H1 (cell line): Measurements from ENCODE around the gene TRAPPC12. TPM values are rescaled to one million over a fixed set of nuclear protein-coding genes. Genes with fewer than 3 reads are reported as not detected.

Experiments used
- CTCF ChIA-PET: fragments of 300-600 bp; sonication (Branson Sonifier 250); formaldehyde crosslinking; loops from one replicate; lab custom pipeline; 2021; ENCODE audit not compliant: partially characterized antibody; lab: Charles Lee
- POLR2A ChIA-PET: fragments of 300-600 bp; sonication (Branson Sonifier 250); formaldehyde crosslinking; loops from one replicate; lab custom pipeline; 2021; ENCODE audit warnings: inconsistent platforms; ENCODE audit not compliant: partially characterized antibody; lab: Charles Lee
- DNase-seq, 2 experiments: peaks; one replicate each; pipeline versions ENCODE4 v3.0.0 to v3.0.0-alpha.2; 2010 to 2022; ENCODE audit warnings: low spot score in 2 of 2, low read depth in 1 of 2, mixed read lengths in 1 of 2
- FAIRE-seq: peaks from 2 replicates; lab custom pipeline; 2011; peaks lifted over from hg19 to GRCh38; lab: Jason Lieb, UNC
- H2AFZ ChIP-seq: 2 replicates; pipeline ENCODE4 v1.8.1; 2012; ENCODE audit warnings: low read length, inconsistent platforms
- H2AK5ac ChIP-seq: 2 replicates; pipeline ENCODE4 v1.6.1; 2013; ENCODE audit warnings: low read depth, low read length
- H2BK120ac ChIP-seq: replicated peaks from 2 replicates; pipeline ENCODE3; 2013; ENCODE audit warnings: low read depth, low read length, inconsistent platforms
- H2BK12ac ChIP-seq: 2 replicates; pipeline ENCODE4 v1.6.1; 2013; ENCODE audit warnings: low read depth, low read length
- H2BK15ac ChIP-seq: 2 replicates; pipeline ENCODE4 v1.6.1; 2013; ENCODE audit warnings: low read length
- H2BK20ac ChIP-seq: 2 replicates; pipeline ENCODE4 v1.6.1; 2013; ENCODE audit warnings: low read length
- H2BK5ac ChIP-seq: 2 replicates; pipeline ENCODE4 v1.6.1; 2013; ENCODE audit warnings: low read depth, low read length
- H3K14ac ChIP-seq: 2 replicates; pipeline ENCODE4 v1.6.1; 2013; ENCODE audit warnings: inconsistent platforms; ENCODE audit not compliant: insufficient read length
- H3K18ac ChIP-seq: 2 replicates; pipeline ENCODE4 v1.6.1; 2013; ENCODE audit warnings: low read length; ENCODE audit errors: extremely low read depth
- H3K23ac ChIP-seq: 2 replicates; pipeline ENCODE4 v1.6.1; 2013; ENCODE audit warnings: inconsistent platforms; ENCODE audit not compliant: insufficient read length
- H3K23me2 ChIP-seq: 2 replicates; pipeline ENCODE4 v1.6.1; 2013; ENCODE audit warnings: low read depth, low read length
- H3K27ac ChIP-seq: 2 replicates; pipeline ENCODE4 v1.6.1; 2011; ENCODE audit warnings: low read depth, low read length, inconsistent platforms
- H3K27me3 ChIP-seq, 4 experiments: replicated peaks in 1 of 4; 1 replicate in 1 of 4; 2 replicates in 3 of 4; pipeline versions ENCODE4 v1.6.1 to v1.8.1; 2011 to 2013; ENCODE audit warnings: low read length in 3 of 4, mild to moderate bottlenecking in 3 of 4, inconsistent platforms in 2 of 4, mixed read lengths in 2 of 4, moderate library complexity in 1 of 4; ENCODE audit not compliant: control insufficient read depth in 3 of 4, insufficient read depth in 3 of 4; ENCODE audit errors: extremely low read depth in 1 of 4
- H3K36me3 ChIP-seq, 4 experiments: 2 replicates each; pipeline versions ENCODE4 v1.6.1 to v1.8.1; 2011 to 2013; ENCODE audit warnings: mild to moderate bottlenecking in 4 of 4, low read length in 3 of 4, moderate library complexity in 2 of 4, control low read depth in 1 of 4, inconsistent platforms in 1 of 4; ENCODE audit not compliant: insufficient read depth in 4 of 4, control insufficient read depth in 2 of 4
- H3K4ac ChIP-seq: replicated peaks from 2 replicates; pipeline ENCODE3; 2013; ENCODE audit warnings: low read length, low read depth, mixed read lengths, inconsistent platforms; ENCODE audit not compliant: insufficient read length
- H3K4me1 ChIP-seq, 4 experiments: replicated peaks in 1 of 4; 1 replicate in 1 of 4; 2 replicates in 3 of 4; pipeline versions ENCODE4 v1.6.1 to v1.8.1; 2011 to 2013; ENCODE audit warnings: low read length in 3 of 4, inconsistent platforms in 2 of 4, mixed read lengths in 1 of 4; ENCODE audit not compliant: insufficient read depth in 4 of 4, control insufficient read depth in 3 of 4
- H3K4me2 ChIP-seq, 2 experiments: 2 replicates each; pipeline versions ENCODE4 v1.6.1 to v1.8.1; 2011 to 2013; ENCODE audit warnings: low read depth in 2 of 2, low read length in 2 of 2, control low read depth in 1 of 2, inconsistent platforms in 1 of 2, mild to moderate bottlenecking in 1 of 2; ENCODE audit not compliant: insufficient read depth in 1 of 2
- H3K4me3 ChIP-seq, 4 experiments: fragments of 200-600, 300-600 bp in 1 of 4; sonication (generic), shearing (Covaris generic), sonication (Bioruptor Twin) in 1 of 4; 2 replicates each; pipeline versions ENCODE4 v1.5.1 to v1.8.1; 2011 to 2016; ENCODE audit warnings: low read length in 4 of 4, low read depth in 3 of 4, control low read depth in 2 of 4, inconsistent platforms in 2 of 4, mild to moderate bottlenecking in 2 of 4, mixed read lengths in 1 of 4, moderate library complexity in 1 of 4; ENCODE audit not compliant: insufficient read depth in 2 of 4; ENCODE audit errors: extremely low read depth in 1 of 4
- H3K56ac ChIP-seq: replicated peaks from 2 replicates; pipeline ENCODE3; 2013; ENCODE audit warnings: low read depth, mild to moderate bottlenecking, mixed read lengths, low read length, inconsistent platforms; ENCODE audit not compliant: insufficient read length
- H3K79me1 ChIP-seq: 2 replicates; pipeline ENCODE4 v1.6.1; 2013; ENCODE audit warnings: low read depth, low read length, control low read depth
- H3K79me2 ChIP-seq, 2 experiments: 2 replicates each; pipeline versions ENCODE4 v1.6.1 to v1.8.1; 2012 to 2013; ENCODE audit warnings: low read length in 2 of 2, mild to moderate bottlenecking in 2 of 2, inconsistent platforms in 1 of 2; ENCODE audit not compliant: insufficient read depth in 2 of 2, control insufficient read depth in 1 of 2
- H3K9ac ChIP-seq, 4 experiments: replicated peaks in 1 of 4; 1 replicate in 1 of 4; 2 replicates in 3 of 4; pipeline versions ENCODE4 v1.6.1 to v1.8.1; 2011 to 2013; ENCODE audit warnings: low read depth in 3 of 4, low read length in 3 of 4, control low read depth in 2 of 4, mild to moderate bottlenecking in 2 of 4, moderate library complexity in 2 of 4, inconsistent platforms in 1 of 4; ENCODE audit errors: extremely low read depth in 1 of 4
- H3K9me3 ChIP-seq, 2 experiments: 2 replicates each; pipeline versions ENCODE4 v1.6.1 to v1.8.1; 2012 to 2013; ENCODE audit warnings: mild to moderate bottlenecking in 2 of 2, moderate library complexity in 2 of 2, control low read depth in 1 of 2, inconsistent platforms in 1 of 2, low read depth in 1 of 2, low read length in 1 of 2, mixed read lengths in 1 of 2; ENCODE audit not compliant: insufficient read depth in 2 of 2
- H4K20me1 ChIP-seq, 2 experiments: replicated peaks in 1 of 2; 2 replicates each; pipeline versions ENCODE3 to v1.8.1; 2011 to 2013; ENCODE audit warnings: inconsistent platforms in 2 of 2, low read length in 2 of 2, mild to moderate bottlenecking in 1 of 2; ENCODE audit not compliant: insufficient read depth in 2 of 2, control insufficient read depth in 1 of 2
- H4K5ac ChIP-seq: 2 replicates; pipeline ENCODE4 v1.6.1; 2013; ENCODE audit warnings: low read length, low read depth, mixed read lengths, inconsistent platforms; ENCODE audit not compliant: insufficient read length
- H4K8ac ChIP-seq: 2 replicates; pipeline ENCODE4 v1.8.0; 2013; ENCODE audit warnings: mild to moderate bottlenecking, moderate library complexity, low read length, inconsistent platforms; ENCODE audit not compliant: insufficient read depth; ENCODE audit errors: extremely low read depth
- H4K91ac ChIP-seq: replicated peaks from 2 replicates; pipeline ENCODE3; 2013; ENCODE audit warnings: low read length, mixed read lengths, inconsistent platforms; ENCODE audit not compliant: insufficient read length
- ATF3 ChIP-seq: IDR thresholded peaks from 2 replicates; pipeline ENCODE4 v1.6.1; 2011; ENCODE audit warnings: low read depth, mild to moderate bottlenecking, low read length; ENCODE audit not compliant: insufficient read depth
- BCL11A ChIP-seq, 2 experiments: IDR thresholded peaks; one replicate each; pipeline ENCODE4 v1.6.1; 2011; ENCODE audit warnings: low read depth in 2 of 2, low read length in 2 of 2, mild to moderate bottlenecking in 2 of 2
- CBX8 ChIP-seq: fragments of 300-800, 300-1000 bp; sonication (generic); IDR thresholded peaks from 2 replicates; pipeline ENCODE4 v1.7.1; 2016; ENCODE audit warnings: low read depth, low read length, borderline replicate concordance
- EGR1 ChIP-seq: IDR thresholded peaks from 2 replicates; pipeline ENCODE4 v1.6.1; 2011; ENCODE audit warnings: low read depth, low read length, borderline replicate concordance
- EP300 ChIP-seq, 2 experiments: IDR thresholded peaks; 1 replicate in 1 of 2; 2 replicates in 1 of 2; pipeline ENCODE4 v1.6.1; 2011 to 2012; ENCODE audit warnings: low read depth in 2 of 2, low read length in 2 of 2, mild to moderate bottlenecking in 2 of 2, borderline replicate concordance in 1 of 2, inconsistent platforms in 1 of 2, moderate library complexity in 1 of 2
- KDM1A ChIP-seq: fragments of 200-600, 300-600 bp; sonication (generic); IDR thresholded peaks from 2 replicates; pipeline ENCODE4 v1.7.1; 2016; ENCODE audit warnings: mild to moderate bottlenecking, low read length, borderline replicate concordance
- KDM4A ChIP-seq: IDR thresholded peaks from one replicate; pipeline ENCODE4 v1.7.1; 2012; ENCODE audit warnings: low read depth, mild to moderate bottlenecking, moderate library complexity, low read length, inconsistent platforms; ENCODE audit not compliant: severe bottlenecking
- NANOG ChIP-seq: IDR thresholded peaks from 2 replicates; pipeline ENCODE4 v1.6.1; 2011; ENCODE audit warnings: low read length, low read depth, mild to moderate bottlenecking, inconsistent platforms; ENCODE audit not compliant: insufficient read depth, poor library complexity, severe bottlenecking
- PHF8 ChIP-seq: fragments of 200-600 bp; sonication (generic); conservative IDR thresholded peaks from 2 replicates; pipeline ENCODE4 v1.7.1; 2012; ENCODE audit warnings: low read depth, mild to moderate bottlenecking, inconsistent platforms, low read length, moderate library complexity
- POLR2A ChIP-seq, 2 experiments: IDR thresholded peaks; 1 replicate in 1 of 2; 2 replicates in 1 of 2; pipeline ENCODE4 v1.6.1; 2011; ENCODE audit warnings: low read depth in 2 of 2, low read length in 2 of 2, mild to moderate bottlenecking in 2 of 2; ENCODE audit errors: control extremely low read depth in 1 of 2
- POLR2AphosphoS5 ChIP-seq: IDR thresholded peaks from 2 replicates; pipeline ENCODE4 v1.6.1; 2011; ENCODE audit warnings: low read depth, low read length
- SIN3A ChIP-seq, 2 experiments: IDR thresholded peaks in 1 of 2; conservative IDR thresholded peaks in 1 of 2; 2 replicates each; pipeline ENCODE4 v1.6.1; 2011 to 2012; ENCODE audit warnings: low read length in 2 of 2, improper control_type of control experiment in 1 of 2, low read depth in 1 of 2, mild to moderate bottlenecking in 1 of 2
- SIRT6 ChIP-seq: IDR thresholded peaks from one replicate; pipeline ENCODE4 v1.7.1; 2012; ENCODE audit warnings: low read length, inconsistent platforms
- TCF12 ChIP-seq: IDR thresholded peaks from 2 replicates; pipeline ENCODE4 v1.6.1; 2011; ENCODE audit warnings: low read depth, mild to moderate bottlenecking, low read length
- WGBS, 2 experiments: shearing (Covaris generic) in 1 of 2; methylation state at CpG; one replicate each; pipeline versions ENCODE4 v1.1.6 to v1.1.7; 2013 to 2015; ENCODE audit warnings: low lambda C conversion rate in 2 of 2, mixed read lengths in 2 of 2, inconsistent platforms in 1 of 2, low coverage in 1 of 2, missing lambda C conversion rate in 1 of 2; ENCODE audit not compliant: insufficient replicate concordance in 2 of 2, insufficient coverage in 1 of 2, insufficient read length in 1 of 2; ENCODE audit errors: extremely low coverage in 1 of 2, missing lambda C conversion rate in 1 of 2; 5-methylcytosine and 5-hydroxymethylcytosine counted together
- polyA plus RNA-seq, 7 experiments: library from polyadenylated mRNA; depleted of rRNA in 3 of 7; stranded (reverse) in 5 of 7; unstranded in 2 of 7; fragments of >200 nt in 5 of 7; fragments of 200-250 nt in 2 of 7; gene quantifications; 1 replicate in 5 of 7; 2 replicates in 1 of 7; 4 replicates in 1 of 7; pipeline versions ENCODE4 v1.2.1 to v1.2.3, GENCODE V29; 2011 to 2013; ENCODE audit warnings: missing spikeins in 2 of 7, mixed read lengths in 2 of 7
- total RNA-seq: library from RNA; stranded (reverse); fragmentation: NEBNext Ultra II Directional; extraction: Animal tissue kit (Norgen Biotek cat#: 25700); gene quantifications from 2 replicates; pipeline ENCODE4 v1.2.1, GENCODE V29; 2021

Gene TRAPPC12
- total and polyA plus RNA-seq, 2 of the 8 experiments (the other 6 are each of a cell fraction or from before 2014, with no cell fraction given): 35.0 to 67.3 TPM

GRCh38 chr2:3392216-3392615, 12.7 kb downstream of the TRAPPC12 start:
- ChIA-PET CTCF (interaction anchor here (0.6 kb wide), 1 partner anchor 217 kb away, joined by 3 read pairs; no protein-coding TSS in a partner anchor), POLR2A (no interaction called here)
- Histone ChIP-seq H3K9me3 (peaks cover 1 to 9% of the 10 kb centered on the region in 2 experiments; a peak in 2 of 4 replicates), H3K4me1 (no peaks in the 10 kb centered on the region), H2BK20ac (no peak overlapping the region), H2AFZ (no peak overlapping the region), H3K36me3 (peaks cover 5 to 23% (median 14%) of the 10 kb centered on the region in 4 experiments; a peak in 7 of 8 replicates), H2BK120ac (no peak overlapping the region), H2AK5ac (no peak overlapping the region), H3K23ac (no peak overlapping the region), H2BK12ac (no peak overlapping the region), H3K56ac (no peak overlapping the region), H3K79me2 (peaks cover 0 to 2% of the 10 kb centered on the region in 2 experiments; a peak in 1 of 4 replicates), H4K8ac (no peak overlapping the region), H3K4me2 (no peak overlapping the region), H4K91ac (no peak overlapping the region), H4K5ac (no peak overlapping the region), H3K14ac (no peak overlapping the region), H3K27me3 (no peaks in the 10 kb centered on the region), H2BK5ac (no peak overlapping the region), H3K4ac (no peak overlapping the region), H3K4me3 (no peak overlapping the region), H3K9ac (no peak overlapping the region), H3K23me2 (no peaks in the 10 kb centered on the region), H3K79me1 (peaks cover 9% of the 10 kb centered on the region), H2BK15ac (no peak overlapping the region), H3K18ac (no peak overlapping the region), H4K20me1 (peaks cover 0 to 4% of the 10 kb centered on the region in 2 experiments), H3K27ac (no peak overlapping the region)
- FAIRE-seq (no peak), DNase-seq (no peak)
- WGBS, 2 experiments: 85% methylated on average over 4 of the region's 4 CpGs; no CpG with 5 or more reads in 1 of the 2 experiments
- TF ChIP-seq CBX8 (no peak), POLR2A (IDR thresholded peaks at IDR 0.05; ENCODE audit: control extremely low read depth in 1 of 2, low read depth in 2 of 2, low read length in 2 of 2) (no peak), SIRT6 (no peak), KDM1A (no peak), KDM4A (no peak), EGR1 (no peak), TCF12 (no peak), POLR2AphosphoS5 (no peak), SIN3A (conservative IDR thresholded peaks at IDR 0.05 in 1 of 2, IDR thresholded peaks at IDR 0.05 in 1 of 2; ENCODE audit: low read depth in 1 of 2, low read length in 2 of 2) (no peak), PHF8 (no peak), EP300 (IDR thresholded peaks at IDR 0.05; ENCODE audit: borderline replicate concordance in 1 of 2, low read depth in 2 of 2, low read length in 2 of 2) (no peak), ATF3 (no peak), BCL11A (IDR thresholded peaks at IDR 0.05; ENCODE audit: low read depth in 2 of 2, low read length in 2 of 2) (no peak), NANOG (no peak)
